Measurements from ENCODE around the gene EIF1AX. TPM values are rescaled to one million over a fixed set of nuclear protein-coding genes. Genes with fewer than 3 reads are reported as not detected.

The EIF1AX gene
- total RNA-seq, 1 experiment from 2014 or later = 67.6 TPM

DNA sequence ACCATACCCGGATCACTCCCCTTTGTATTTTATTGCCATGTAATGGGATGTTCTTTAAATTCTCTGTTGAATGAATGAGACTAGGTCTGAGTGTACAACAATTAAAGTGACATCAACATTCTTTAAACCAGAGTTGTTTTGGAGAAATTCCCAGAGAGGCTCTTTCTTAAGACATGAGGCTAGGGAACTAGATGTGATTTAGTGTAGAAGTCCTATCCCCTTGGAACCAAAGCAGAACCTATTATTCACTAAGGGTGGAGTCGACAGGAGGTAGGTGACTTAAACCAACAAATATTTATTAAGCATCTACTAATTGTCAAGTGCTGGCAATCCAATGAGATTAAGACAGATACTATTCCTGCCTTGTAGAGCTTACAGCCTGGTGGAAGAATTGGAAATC, 1.7 kb downstream of the EIF1AX start:
- intact Hi-C loops (cut with micrococcal nuclease; ENCODE audit: unreplicated experiment) = no loop called here
- H3K9me3 ChIP-seq (ENCODE audit: control insufficient read depth, insufficient read depth, low read depth, low read length) = no peaks in the 10 kb centered on the region
- CTCF ChIA-PET = no interaction called here
- H3K27me3 ChIP-seq (ENCODE audit: control insufficient read depth, insufficient read depth, low read length) = no peaks in the 10 kb centered on the region
- ATAC-seq (no peak), DNase-seq (ENCODE audit: low read depth, low spot score) (no peak)
- H3K27ac ChIP-seq (ENCODE audit: low read length) = no peak overlapping the region
- H3K36me3 ChIP-seq (ENCODE audit: control insufficient read depth, insufficient read depth, low read length) = no peaks in the 10 kb centered on the region; the same call in 1 of the 2 replicates
- peaks cover 4% of the 10 kb centered on the region; the same call in 1 of the 2 replicates for H3K4me1 ChIP-seq (ENCODE audit: control insufficient read depth, insufficient read depth, low read length)
- in situ Hi-C loops (cut with HindIII; ENCODE audit: low pct_unique_long_range_greater_than_20kb, low sequenced_read_pairs) = no loop called here
- TSS peak; percentile 68 for BruUV-seq (replicated peaks)
- POLR2A ChIA-PET = no interaction called here
- no peak for TF ChIP-seq TCF7L2 (IDR thresholded peaks at IDR 0.05; ENCODE audit: low read depth, low read length)
- peak overlapping the region; percentile 69 to 77 for H3K4me3 ChIP-seq (ENCODE audit: low read depth in 2 of 2, low read length in 2 of 2)

DNA sequence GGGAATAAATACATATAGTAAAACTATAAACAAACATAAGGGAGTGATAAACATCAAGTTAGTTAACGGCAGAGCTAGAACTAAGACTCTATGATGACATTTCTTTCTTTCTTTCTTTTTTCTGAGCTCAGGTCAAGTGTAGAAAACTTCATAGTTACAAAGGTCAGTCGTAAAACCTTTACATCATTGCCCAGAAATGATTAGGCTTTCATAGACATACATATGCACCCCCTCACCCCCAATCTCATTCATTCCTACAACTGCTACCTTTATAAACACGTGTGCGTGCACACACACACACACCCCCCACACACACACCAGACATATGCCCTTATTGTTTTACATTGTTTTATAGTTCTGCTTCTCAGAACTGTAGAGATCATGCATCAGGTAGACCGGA, 5.7 kb downstream of the EIF1AX start:
- in situ Hi-C loops (cut with HindIII; ENCODE audit: low pct_unique_long_range_greater_than_20kb, low sequenced_read_pairs) = no loop called here
- BruUV-seq (replicated peaks) = no TSS peak
- Histone ChIP-seq H3K4me1 (ENCODE audit: control insufficient read depth, insufficient read depth, low read length) (peaks cover 4% of the 10 kb centered on the region; the same call in 1 of the 2 replicates), H3K4me3 (ENCODE audit: low read depth in 2 of 2, low read length in 2 of 2) (no peak overlapping the region), H3K36me3 (ENCODE audit: control insufficient read depth, insufficient read depth, low read length) (peaks cover 11% of the 10 kb centered on the region; the same call in 1 of the 2 replicates), H3K27ac (ENCODE audit: low read length) (no peak overlapping the region), H3K27me3 (ENCODE audit: control insufficient read depth, insufficient read depth, low read length) (no peaks in the 10 kb centered on the region), H3K9me3 (ENCODE audit: control insufficient read depth, insufficient read depth, low read depth, low read length) (no peaks in the 10 kb centered on the region)
- POLR2A ChIA-PET = no interaction called here
- ATAC-seq (no peak), DNase-seq (ENCODE audit: low read depth, low spot score) (no peak)
- CTCF ChIA-PET = no interaction called here
- intact Hi-C loops (cut with micrococcal nuclease; ENCODE audit: unreplicated experiment) = no loop called here
- TF ChIP-seq TCF7L2 (IDR thresholded peaks at IDR 0.05; ENCODE audit: low read depth, low read length) = no peak
- TF ChIP-seq POLR2AphosphoS5 (IDR thresholded peaks at IDR 0.05; ENCODE audit: low read depth, low read length) = no peak
- TF ChIP-seq, protein P1, sequence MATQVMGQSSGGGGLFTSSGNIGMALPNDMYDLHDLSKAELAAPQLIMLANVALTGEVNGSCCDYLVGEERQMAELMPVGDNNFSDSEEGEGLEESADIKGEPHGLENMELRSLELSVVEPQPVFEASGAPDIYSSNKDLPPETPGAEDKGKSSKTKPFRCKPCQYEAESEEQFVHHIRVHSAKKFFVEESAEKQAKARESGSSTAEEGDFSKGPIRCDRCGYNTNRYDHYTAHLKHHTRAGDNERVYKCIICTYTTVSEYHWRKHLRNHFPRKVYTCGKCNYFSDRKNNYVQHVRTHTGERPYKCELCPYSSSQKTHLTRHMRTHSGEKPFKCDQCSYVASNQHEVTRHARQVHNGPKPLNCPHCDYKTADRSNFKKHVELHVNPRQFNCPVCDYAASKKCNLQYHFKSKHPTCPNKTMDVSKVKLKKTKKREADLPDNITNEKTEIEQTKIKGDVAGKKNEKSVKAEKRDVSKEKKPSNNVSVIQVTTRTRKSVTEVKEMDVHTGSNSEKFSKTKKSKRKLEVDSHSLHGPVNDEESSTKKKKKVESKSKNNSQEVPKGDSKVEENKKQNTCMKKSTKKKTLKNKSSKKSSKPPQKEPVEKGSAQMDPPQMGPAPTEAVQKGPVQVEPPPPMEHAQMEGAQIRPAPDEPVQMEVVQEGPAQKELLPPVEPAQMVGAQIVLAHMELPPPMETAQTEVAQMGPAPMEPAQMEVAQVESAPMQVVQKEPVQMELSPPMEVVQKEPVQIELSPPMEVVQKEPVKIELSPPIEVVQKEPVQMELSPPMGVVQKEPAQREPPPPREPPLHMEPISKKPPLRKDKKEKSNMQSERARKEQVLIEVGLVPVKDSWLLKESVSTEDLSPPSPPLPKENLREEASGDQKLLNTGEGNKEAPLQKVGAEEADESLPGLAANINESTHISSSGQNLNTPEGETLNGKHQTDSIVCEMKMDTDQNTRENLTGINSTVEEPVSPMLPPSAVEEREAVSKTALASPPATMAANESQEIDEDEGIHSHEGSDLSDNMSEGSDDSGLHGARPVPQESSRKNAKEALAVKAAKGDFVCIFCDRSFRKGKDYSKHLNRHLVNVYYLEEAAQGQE (IDR thresholded peaks at IDR 0.05; ENCODE audit: insufficient read depth in 1 of 2, low read depth in 2 of 2, low read length in 1 of 2) = no peak
- TF ChIP-seq, protein P2, sequence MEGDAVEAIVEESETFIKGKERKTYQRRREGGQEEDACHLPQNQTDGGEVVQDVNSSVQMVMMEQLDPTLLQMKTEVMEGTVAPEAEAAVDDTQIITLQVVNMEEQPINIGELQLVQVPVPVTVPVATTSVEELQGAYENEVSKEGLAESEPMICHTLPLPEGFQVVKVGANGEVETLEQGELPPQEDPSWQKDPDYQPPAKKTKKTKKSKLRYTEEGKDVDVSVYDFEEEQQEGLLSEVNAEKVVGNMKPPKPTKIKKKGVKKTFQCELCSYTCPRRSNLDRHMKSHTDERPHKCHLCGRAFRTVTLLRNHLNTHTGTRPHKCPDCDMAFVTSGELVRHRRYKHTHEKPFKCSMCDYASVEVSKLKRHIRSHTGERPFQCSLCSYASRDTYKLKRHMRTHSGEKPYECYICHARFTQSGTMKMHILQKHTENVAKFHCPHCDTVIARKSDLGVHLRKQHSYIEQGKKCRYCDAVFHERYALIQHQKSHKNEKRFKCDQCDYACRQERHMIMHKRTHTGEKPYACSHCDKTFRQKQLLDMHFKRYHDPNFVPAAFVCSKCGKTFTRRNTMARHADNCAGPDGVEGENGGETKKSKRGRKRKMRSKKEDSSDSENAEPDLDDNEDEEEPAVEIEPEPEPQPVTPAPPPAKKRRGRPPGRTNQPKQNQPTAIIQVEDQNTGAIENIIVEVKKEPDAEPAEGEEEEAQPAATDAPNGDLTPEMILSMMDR (IDR thresholded peaks at IDR 0.05) = no peak

DNA sequence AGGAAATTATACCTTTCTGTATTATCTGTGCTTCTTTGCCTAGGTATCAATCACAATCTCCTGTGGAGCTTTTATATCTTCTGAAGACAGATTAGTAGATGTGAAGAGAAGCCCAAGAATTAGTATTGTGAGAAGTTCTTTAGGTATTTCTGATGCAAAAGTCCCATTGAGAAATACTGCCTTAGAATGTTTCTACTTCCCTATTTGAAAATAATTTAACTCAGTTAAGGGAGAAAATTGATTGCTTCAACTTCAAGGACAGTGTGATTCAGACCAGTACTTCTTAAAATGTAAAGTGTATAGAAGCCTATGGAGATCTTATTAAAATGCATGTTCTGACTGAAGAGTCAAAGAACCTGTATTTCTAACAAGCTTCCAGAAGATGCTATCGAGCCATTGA, 9.0 kb downstream of the EIF1AX start:
- H3K9me3 ChIP-seq (ENCODE audit: control insufficient read depth, insufficient read depth, low read depth, low read length) = no peaks in the 10 kb centered on the region
- no TSS peak for BruUV-seq (replicated peaks)
- ChIA-PET CTCF (no interaction called here), POLR2A (no interaction called here)
- no peaks in the 10 kb centered on the region for H3K27me3 ChIP-seq (ENCODE audit: control insufficient read depth, insufficient read depth, low read length)
- ATAC-seq (no peak), DNase-seq (ENCODE audit: low read depth, low spot score) (no peak)
- no peak for TF ChIP-seq TCF7L2 (IDR thresholded peaks at IDR 0.05; ENCODE audit: low read depth, low read length)
- TF ChIP-seq, protein P2 (IDR thresholded peaks at IDR 0.05) = no peak
- no peak for TF ChIP-seq POLR2AphosphoS5 (IDR thresholded peaks at IDR 0.05; ENCODE audit: low read depth, low read length)
- no peak for TF ChIP-seq SIN3A (IDR thresholded peaks at IDR 0.05; ENCODE audit: borderline replicate concordance, insufficient read depth, low read depth, low read length)
- TF ChIP-seq, protein P1 (IDR thresholded peaks at IDR 0.05; ENCODE audit: insufficient read depth in 1 of 2, low read depth in 2 of 2, low read length in 1 of 2) = no peak
- H3K27ac ChIP-seq (ENCODE audit: low read length) = no peak overlapping the region
- H3K4me1 ChIP-seq (ENCODE audit: control insufficient read depth, insufficient read depth, low read length) = no peaks in the 10 kb centered on the region
- no peak overlapping the region for H3K4me3 ChIP-seq (ENCODE audit: low read depth in 2 of 2, low read length in 2 of 2)
- intact Hi-C loops (cut with micrococcal nuclease; ENCODE audit: unreplicated experiment) (no loop called here), in situ Hi-C loops (cut with HindIII; ENCODE audit: low pct_unique_long_range_greater_than_20kb, low sequenced_read_pairs) (no loop called here)
- H3K36me3 ChIP-seq (ENCODE audit: control insufficient read depth, insufficient read depth, low read length) = peaks cover 15% of the 10 kb centered on the region

Data from Panc1 (cell line).